Measurements from ENCODE around the gene POU6F1.

POU6F1 gene

DNA sequence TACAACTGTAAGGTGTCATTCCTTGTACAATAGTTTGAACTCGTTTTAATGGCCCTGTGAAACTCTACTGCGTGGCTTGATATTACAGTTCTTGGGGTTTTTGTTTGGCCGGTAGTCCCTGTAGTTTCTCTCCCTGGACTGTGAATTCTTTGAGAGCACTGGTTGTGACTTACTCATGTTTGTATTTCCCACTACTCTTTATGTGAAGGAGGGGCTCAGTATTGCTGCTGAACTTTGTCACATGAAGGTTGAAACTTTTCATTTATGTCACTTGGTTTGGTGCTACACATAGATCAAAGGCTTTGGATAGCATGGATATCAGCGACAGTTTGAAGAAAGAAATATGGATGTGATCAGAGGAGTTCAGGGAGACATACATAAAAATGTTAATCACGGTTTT, 1.5 kb upstream of the POU6F1 start:
- no peak for DNase-seq (ENCODE audit: low spot score)
- TF ChIP-seq, protein P1, sequence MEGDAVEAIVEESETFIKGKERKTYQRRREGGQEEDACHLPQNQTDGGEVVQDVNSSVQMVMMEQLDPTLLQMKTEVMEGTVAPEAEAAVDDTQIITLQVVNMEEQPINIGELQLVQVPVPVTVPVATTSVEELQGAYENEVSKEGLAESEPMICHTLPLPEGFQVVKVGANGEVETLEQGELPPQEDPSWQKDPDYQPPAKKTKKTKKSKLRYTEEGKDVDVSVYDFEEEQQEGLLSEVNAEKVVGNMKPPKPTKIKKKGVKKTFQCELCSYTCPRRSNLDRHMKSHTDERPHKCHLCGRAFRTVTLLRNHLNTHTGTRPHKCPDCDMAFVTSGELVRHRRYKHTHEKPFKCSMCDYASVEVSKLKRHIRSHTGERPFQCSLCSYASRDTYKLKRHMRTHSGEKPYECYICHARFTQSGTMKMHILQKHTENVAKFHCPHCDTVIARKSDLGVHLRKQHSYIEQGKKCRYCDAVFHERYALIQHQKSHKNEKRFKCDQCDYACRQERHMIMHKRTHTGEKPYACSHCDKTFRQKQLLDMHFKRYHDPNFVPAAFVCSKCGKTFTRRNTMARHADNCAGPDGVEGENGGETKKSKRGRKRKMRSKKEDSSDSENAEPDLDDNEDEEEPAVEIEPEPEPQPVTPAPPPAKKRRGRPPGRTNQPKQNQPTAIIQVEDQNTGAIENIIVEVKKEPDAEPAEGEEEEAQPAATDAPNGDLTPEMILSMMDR (IDR thresholded peaks at IDR 0.05; ENCODE audit: extremely low read depth, insufficient read depth, missing control alignments), result no peak
- in situ Hi-C loops (cut with MboI; ENCODE audit: low pct_unique_long_range_greater_than_20kb, low sequenced_read_pairs, unreplicated experiment), result no loop called here

DNA sequence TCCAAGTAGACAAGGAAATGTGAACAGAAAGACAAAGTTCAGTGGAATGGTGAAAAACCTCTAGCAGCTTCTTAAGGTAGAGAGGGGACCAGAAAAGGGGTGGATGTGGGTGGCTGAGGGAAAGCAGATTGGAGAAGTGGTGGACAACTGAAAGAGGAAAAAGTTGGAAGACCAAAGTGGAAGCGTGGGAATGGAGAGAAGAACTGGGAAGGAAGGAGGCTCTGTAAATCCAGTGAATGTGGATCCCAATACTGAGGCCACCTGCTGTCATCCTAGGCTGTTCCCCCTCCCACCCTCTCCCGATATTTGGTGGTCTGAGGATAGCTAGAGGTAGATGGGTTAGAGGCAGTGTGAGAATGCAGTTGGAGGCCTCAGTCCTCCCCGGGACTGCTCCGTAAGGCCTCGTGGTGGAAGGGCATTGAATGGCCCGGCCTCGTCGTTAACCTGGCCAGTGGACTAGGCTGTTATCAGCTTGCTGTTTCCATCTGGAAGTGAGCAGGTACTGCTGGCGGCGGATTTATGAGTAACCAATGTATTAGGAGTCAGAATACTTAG, 822 bp upstream of the POU6F1 start:
- no peak for DNase-seq (ENCODE audit: low spot score)
- TF ChIP-seq, protein P1 (IDR thresholded peaks at IDR 0.05; ENCODE audit: extremely low read depth, insufficient read depth, missing control alignments), result no peak
- in situ Hi-C loops (cut with MboI; ENCODE audit: low pct_unique_long_range_greater_than_20kb, low sequenced_read_pairs, unreplicated experiment), result no loop called here

DNA sequence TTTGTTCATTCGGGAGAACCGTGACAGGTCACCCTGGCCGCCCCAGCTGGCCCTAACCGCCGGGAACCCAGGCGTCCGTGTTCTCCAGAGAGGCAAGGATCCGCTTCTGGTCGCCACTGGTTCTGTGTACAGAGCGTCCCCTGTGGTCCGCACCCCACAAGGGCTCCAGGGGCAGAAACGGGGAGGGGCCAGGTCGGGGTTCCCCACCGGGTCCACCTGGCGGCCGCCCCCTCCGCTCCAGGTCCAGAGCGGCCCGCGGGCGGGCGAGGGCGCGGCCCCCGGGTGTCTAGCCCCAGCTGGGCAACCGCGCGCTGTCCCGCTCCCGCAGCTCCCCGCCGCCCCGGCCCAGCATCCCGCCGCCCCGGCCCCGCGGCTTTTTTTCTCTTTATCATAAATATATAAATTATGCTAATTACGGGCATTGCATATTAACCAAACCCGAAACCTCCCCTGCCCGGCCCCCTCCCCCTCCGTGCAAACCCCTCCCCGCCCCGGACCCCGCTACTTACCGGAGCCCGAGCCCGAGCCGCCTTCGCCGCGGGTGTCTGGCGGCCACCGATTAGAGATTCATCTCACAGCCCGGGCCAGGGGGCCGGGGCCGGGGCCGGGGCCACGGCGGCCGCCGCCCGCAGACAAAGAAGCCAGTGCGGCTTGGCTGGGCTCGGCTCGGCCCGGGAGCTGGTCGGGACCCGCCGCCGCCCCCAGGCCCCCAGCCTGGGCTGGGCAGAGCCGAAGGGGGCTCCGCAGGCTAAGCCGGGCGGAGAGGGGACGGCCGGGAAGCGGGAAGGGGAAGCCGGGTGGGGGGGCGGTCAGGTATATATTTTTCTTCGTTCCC, 512 bp downstream of the POU6F1 start:
- TF ChIP-seq, protein P1 (IDR thresholded peaks at IDR 0.05; ENCODE audit: extremely low read depth, insufficient read depth, missing control alignments), result peak; percentile 55
- peak; percentile 87 for DNase-seq (ENCODE audit: low spot score)
- in situ Hi-C loops (cut with MboI; ENCODE audit: low pct_unique_long_range_greater_than_20kb, low sequenced_read_pairs, unreplicated experiment), result no loop called here

DNA sequence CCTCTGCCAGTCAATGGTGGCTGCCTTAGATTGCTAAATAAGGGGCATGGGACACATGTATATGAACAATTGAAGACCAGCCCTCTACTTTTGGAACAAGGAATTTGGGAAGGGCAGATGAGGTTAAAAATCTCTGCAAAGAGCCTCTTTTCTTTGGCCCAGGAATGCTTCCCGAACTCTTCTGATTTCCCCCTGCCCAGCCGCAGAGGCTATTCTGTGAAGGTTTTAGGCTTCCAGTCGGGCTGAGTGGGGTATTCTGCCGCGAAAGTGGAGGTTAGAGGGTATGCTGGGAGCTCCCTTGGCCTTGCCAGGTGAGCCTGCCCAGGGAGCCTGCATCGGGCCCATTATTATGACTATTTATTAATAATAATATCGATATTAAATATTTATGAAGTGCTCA, 1.2 kb downstream of the POU6F1 start:
- no peak for DNase-seq (ENCODE audit: low spot score)
- in situ Hi-C loops (cut with MboI; ENCODE audit: low pct_unique_long_range_greater_than_20kb, low sequenced_read_pairs, unreplicated experiment), result no loop called here

DNA sequence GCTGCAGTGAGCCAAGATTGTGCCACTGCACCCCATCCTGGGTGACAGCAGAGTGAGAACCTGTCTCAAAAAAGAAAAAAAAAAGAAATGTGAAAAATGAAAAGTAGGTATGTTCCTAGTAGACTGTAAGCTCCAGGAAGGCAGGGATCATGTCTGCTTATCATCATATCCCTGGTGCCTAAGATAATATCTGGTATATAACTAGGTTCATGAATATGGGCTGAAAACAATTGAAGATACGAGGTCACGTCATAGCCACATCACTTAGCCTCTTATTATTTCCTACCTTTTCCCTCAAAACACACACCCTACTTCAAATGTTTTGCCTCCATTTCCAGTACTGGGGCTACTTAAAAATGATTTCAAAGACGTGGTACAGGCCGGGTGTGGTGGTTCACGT, 3.0 kb downstream of the POU6F1 start:
- TF ChIP-seq, protein P1 (IDR thresholded peaks at IDR 0.05; ENCODE audit: extremely low read depth, insufficient read depth, missing control alignments), result no peak
- in situ Hi-C loops (cut with MboI; ENCODE audit: low pct_unique_long_range_greater_than_20kb, low sequenced_read_pairs, unreplicated experiment), result no loop called here
- DNase-seq (ENCODE audit: low spot score), result no peak

More for the DNA sequence above, 1.2 kb downstream of the POU6F1 start:
- TF ChIP-seq, protein P1 (IDR thresholded peaks at IDR 0.05; ENCODE audit: extremely low read depth, insufficient read depth, missing control alignments), result no peak

DNA sequence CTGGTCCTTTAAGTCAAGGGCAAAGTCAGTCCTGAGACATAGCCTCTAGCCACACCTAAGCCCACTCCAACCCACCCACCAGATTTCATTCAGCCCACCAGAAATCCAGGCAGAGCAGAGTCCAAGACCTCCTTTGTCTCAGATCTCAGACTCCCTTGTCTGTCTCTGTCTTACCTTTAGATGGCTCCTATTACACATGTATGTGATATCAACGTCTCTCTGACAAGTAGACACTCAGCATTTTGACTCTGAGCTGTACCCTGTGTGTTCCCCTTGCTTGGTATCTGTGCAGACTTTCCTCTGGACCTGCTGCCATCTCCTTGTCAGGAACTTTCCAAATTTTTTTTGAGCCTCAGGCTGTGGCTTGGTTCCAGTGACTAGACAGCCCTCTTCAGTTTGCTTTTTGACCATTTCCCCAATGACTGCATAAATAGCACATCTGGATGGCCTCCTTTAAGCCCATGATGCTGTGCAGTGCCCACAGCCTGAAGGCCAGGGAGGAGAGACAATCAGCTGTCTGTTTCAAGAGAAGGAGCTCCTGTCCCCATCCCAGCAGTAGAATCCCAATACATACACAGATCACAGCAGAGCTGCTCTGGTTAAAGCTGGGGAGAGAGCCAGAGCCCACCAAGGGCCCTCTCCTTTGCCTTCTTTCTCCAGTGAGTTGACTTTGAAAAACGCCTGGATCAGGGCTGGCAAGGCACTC, 7.0 kb downstream of the POU6F1 start:
- DNase-seq (ENCODE audit: low spot score), result no peak
- in situ Hi-C loops (cut with MboI; ENCODE audit: low pct_unique_long_range_greater_than_20kb, low sequenced_read_pairs, unreplicated experiment), result no loop called here
- TF ChIP-seq, protein P1 (IDR thresholded peaks at IDR 0.05; ENCODE audit: extremely low read depth, insufficient read depth, missing control alignments), result no peak

All from GM13977 (cell line).